ENCODE data around the gene LRRC49.

LRRC49 gene

GRCh38 chr15:71092056-71092600, 199.5 kb downstream of the LRRC49 start:
- no peak for DNase-seq

- DNase-seq = no peak
Measured at GRCh38 chr15:71093054-71094024, 200.7 kb downstream of the LRRC49 start.

- no peak for DNase-seq
Measured at GRCh38 chr15:71094137-71094536, 201.5 kb downstream of the LRRC49 start.

GRCh38 chr15:71096676-71097075, 204.1 kb downstream of the LRRC49 start:
- no peak for DNase-seq

GRCh38 chr15:71097890-71098289, 205.3 kb downstream of the LRRC49 start:
- no peak for DNase-seq

GRCh38 chr15:71098920-71099319, 206.3 kb downstream of the LRRC49 start:
- no peak for DNase-seq
